Midbrain (tissue), 1 donor: ENCODE data around the gene ADAMTS6.
"Not testable (repeated sequence)": the region's sequence is repeated elsewhere in the genome, so short reads cannot be mapped to it uniquely, and the experiment has no call there.

Experiments
- DNase-seq: peaks from one replicate; lab custom pipeline; 2025; lab: John Stamatoyannopoulos, UW

ADAMTS6 gene

GRCh38 chr5:65197531-65198455 lies 283.9 kb downstream of the ADAMTS6 start:
- no peak for DNase-seq

- no peak for DNase-seq
Measured at GRCh38 chr5:65194871-65195270, 286.8 kb downstream of the ADAMTS6 start.

GRCh38 chr5:65192331-65192730 lies 289.4 kb downstream of the ADAMTS6 start:
- DNase-seq = no peak

- no peak for DNase-seq
Measured at GRCh38 chr5:65191554-65192135, 290.1 kb downstream of the ADAMTS6 start.

DNA sequence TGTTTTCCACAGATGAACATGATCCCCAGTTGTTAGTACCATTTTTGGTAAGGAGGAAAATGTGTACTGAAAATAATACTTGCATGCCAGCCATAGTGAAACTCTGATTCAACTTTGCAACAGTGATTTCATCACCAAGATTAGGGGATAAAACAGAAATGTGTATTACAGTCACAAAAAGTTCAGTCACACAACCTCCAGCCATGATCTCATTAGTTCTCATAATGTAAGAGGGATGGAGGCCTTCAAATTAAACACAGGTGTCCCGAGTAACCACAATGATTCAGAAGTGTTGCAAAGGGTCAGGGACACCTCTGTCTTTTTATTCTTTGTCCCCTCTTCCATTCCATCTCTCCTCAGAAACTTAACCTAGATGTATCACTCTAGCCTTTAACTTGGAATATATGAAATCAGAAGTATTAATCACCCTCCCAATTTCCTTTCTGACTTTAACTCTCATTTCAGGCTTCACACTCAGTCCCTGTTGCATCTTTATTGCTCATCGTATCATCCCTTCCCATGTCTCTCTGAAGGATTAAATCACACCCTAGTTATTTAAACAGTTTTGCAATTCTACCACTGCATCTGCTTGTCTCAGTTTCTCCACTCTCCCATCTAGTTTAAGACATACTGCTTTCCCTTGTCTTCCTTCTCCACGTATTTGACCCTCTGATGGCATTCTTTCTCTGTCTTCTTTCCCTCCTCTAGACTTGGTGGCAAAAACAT lies 291.2 kb downstream of the ADAMTS6 start:
- DNase-seq = no peak

GRCh38 chr5:65186646-65187227 lies 295.0 kb downstream of the ADAMTS6 start:
- DNase-seq = no peak

DNA sequence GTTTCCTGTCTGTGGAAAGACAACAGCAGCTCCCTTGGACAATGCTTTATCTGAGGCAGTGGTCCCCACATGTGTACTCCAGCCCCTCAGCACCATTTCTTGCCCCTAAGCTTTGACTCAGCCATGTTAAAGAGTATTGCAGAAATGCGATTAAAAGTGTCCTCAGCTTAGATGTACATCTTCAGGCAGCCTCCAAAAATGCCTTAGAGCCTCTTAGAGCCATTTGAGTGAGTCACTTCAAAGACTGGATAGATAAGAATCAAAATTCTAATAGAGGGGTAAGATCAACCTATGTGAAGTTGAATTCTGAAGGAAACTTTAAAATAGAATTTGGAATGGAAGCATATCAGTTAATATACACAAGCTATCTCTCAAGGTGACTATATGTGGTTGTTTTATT lies 296.3 kb downstream of the ADAMTS6 start:
- DNase-seq = no peak

GRCh38 chr5:65184780-65185179 lies 296.9 kb downstream of the ADAMTS6 start:
- DNase-seq = no peak

GRCh38 chr5:65174231-65174630 lies 307.5 kb downstream of the ADAMTS6 start:
- not testable (repeated sequence) for DNase-seq

DNA sequence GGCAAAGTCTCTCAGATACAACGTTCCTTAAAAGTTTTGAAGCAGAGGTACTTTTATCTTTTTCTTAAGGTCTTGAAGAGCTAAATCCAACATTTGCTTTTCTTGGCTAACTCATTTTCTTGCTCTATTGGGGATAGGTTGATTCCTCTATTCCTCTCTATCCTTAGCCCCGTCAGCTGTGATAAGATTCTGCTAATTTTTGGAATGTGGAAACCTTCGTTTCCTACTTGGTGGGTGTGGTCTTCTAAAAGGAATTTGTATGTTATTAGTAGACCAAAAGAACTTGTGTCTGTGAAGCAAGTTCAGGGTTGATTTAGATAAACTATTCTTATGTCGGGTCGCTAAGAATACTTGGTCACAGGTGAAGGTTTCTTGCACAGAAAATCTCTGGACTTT lies 308.6 kb downstream of the ADAMTS6 start:
- no peak for DNase-seq

GRCh38 chr5:65172486-65173129 lies 309.1 kb downstream of the ADAMTS6 start:
- no peak for DNase-seq

GRCh38 chr5:65171645-65172044 lies 310.1 kb downstream of the ADAMTS6 start:
- no peak for DNase-seq

DNA sequence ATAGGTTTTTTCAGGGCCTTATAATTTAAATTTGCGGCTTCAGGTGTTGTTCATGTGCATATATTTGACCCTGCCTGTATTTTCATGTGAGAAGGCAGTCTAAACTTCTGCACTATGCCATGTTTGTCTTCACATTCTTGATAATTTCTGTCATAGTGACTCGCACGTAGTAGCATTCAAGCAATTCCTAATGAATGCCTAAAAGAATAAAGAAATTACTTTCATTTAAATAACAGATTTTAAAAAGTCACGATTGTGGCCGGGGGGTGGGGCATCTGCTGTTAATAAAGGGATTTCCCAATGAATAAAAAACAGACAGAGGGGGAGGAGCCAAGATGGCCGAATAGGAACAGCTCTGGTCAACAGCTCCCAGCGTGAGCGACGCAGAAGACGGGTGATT lies 318.0 kb downstream of the ADAMTS6 start:
- no peak for DNase-seq

DNA sequence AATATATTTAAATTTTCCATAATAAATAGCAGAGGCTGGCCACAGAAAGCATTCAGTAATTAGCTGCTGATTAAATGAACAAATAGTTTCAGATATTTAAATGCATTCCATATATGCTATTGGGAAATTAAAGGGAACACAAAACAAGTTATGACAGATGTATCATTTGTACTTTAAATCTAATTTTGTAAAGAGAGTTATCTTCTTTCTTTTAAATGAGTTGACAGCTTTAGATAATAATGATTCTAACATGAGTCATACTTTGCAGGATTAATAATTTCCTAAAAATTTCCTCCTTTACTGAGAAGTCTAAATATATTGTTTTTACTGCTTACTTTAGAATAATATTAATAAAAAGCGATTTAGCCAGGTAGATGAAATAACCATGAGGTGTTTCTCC lies 320.1 kb downstream of the ADAMTS6 start:
- DNase-seq = no peak

DNA sequence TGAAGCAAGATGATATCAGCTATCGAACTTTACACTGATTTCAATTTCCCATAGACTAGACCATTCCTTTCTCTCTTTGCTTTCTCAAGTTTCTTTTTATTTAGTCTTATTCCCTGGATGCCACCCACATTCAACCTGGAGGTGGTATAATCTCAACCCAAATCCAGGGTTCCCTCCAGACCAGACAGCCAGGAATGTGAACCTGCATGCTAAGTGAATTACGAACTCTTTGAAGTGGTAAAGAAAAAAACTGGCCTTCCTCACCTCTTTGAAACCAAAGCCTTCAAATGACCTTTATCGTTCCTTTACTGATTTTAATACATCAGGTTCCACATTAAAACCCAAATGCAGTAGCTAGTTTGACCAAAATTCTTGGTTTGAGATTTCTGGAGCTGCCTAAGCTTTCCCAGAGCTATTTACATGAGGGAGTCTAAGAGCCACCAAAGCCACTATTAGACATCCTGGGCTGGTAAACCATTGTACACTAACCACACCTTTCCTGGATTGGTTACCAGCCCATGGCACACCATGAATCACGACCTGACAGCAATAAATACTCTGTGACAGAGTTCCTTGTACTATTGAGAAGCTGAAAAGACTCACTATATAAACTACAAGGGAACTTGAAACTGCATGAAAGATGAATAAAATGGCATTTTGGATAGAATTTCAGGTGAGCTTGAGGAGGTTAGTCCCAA lies 323.7 kb downstream of the ADAMTS6 start:
- no peak for DNase-seq

GRCh38 chr5:65156933-65157332 lies 324.8 kb downstream of the ADAMTS6 start:
- DNase-seq = no peak

DNA sequence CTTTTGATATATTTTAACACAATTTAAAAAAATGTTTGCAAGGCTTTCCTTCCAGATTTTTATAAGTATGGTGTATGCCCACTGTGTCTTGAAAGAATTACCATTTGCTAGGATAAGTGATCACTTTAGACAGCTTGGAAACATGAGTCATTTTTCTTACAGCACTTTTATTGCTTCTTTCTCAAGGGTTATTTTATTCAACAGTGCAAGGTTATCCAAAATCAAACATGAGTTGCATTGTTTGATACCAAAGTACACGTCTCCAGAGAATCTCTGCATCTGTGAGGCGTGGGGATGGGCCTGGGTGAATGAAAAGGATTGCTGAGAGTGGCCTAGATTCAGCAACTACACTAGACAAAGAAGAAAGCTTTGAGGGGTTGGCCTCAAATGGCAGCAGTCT lies 329.6 kb downstream of the ADAMTS6 start:
- no peak for DNase-seq

DNA sequence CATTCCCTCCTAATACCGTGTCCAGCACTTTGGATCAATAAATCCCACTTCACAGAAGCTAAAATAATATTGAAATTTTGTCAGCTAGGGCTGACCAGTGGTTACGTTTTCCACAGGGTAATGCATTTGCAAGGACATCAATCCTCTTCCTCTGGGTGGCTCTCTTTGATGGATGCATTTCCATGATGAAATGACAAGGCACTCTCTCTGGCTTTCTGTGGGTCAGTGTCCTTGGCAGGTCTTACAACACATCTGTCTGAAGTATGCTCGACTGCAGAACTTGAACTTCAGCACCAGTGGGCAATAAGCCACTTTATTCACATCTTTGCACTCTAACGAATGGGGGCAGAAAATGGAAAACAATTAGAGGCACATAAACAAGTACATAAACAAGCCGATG lies 330.1 kb downstream of the ADAMTS6 start:
- no peak for DNase-seq

GRCh38 chr5:65150599-65151304 lies 331.0 kb downstream of the ADAMTS6 start:
- no peak for DNase-seq

DNA sequence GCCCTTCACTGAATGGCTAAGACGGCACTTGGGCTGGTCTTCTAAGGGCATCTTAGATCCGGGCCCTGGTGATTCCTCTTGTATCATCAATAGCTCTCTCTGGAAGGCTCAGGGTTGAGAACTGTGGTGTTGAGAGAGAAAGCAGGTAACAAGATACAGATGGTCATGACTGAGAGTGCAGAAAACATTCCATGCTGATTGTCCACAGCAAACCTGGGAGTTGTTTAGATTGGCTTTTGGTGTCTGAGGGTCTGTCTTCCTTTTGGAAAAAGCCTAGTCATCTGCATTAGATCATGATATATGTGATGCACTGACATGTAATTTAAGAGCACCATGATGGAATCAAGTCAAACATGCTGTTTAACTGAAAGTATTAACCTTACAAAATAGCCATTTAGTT lies 331.9 kb downstream of the ADAMTS6 start:
- no peak for DNase-seq
